Thyroid gland (tissue), 4 donors: ENCODE measurements around the gene OR10J5. TPM values are rescaled to one million over a fixed set of nuclear protein-coding genes. Genes with fewer than 3 reads are reported as not detected.

Source experiments
- DNase-seq, 2 donors: peaks; one replicate each; pipeline ENCODE4 v3.0.0-alpha.2; 2019
- H3K27ac ChIP-seq, 3 donors: fragments of 200-600 bp; sonication (generic); 1 replicate in 2 of 3; 2 replicates in 1 of 3; pipeline ENCODE4 v1.5.1; 2016 to 2019; ENCODE audit warnings: mild to moderate bottlenecking in 1 of 3, moderate library complexity in 1 of 3
- H3K27me3 ChIP-seq: fragments of 200-600 bp; sonication (generic); one replicate; pipeline ENCODE4 v1.5.1; 2019
- H3K36me3 ChIP-seq, 2 donors: fragments of 200-600 bp; sonication (generic); one replicate each; pipeline ENCODE4 v1.5.1; 2016 to 2019
- H3K4me1 ChIP-seq, 2 donors: fragments of 200-600 bp; sonication (generic); one replicate each; pipeline ENCODE4 v1.5.1; 2017 to 2019
- H3K4me3 ChIP-seq, 3 donors: fragments of 200-600 bp; sonication (generic); replicated peaks in 1 of 3; 1 replicate in 2 of 3; 2 replicates in 1 of 3; pipeline ENCODE4 v1.5.1; 2016; ENCODE audit warnings: mild to moderate bottlenecking in 1 of 3
- H3K9me3 ChIP-seq: fragments of 200-600 bp; sonication (generic); one replicate; pipeline ENCODE4 v1.5.1; 2017
- POLR2A ChIP-seq, 2 donors: fragments of 450-650 bp; IDR thresholded peaks; one replicate each; pipeline ENCODE4 v1.6.1; 2017; ENCODE audit warnings: antibody characterized with exemption in 2 of 2, mild to moderate bottlenecking in 2 of 2, moderate library complexity in 1 of 2
- WGBS, 2 donors: methylation state at CpG; one replicate each; pipeline ENCODE4 v1.1.5; 2017; 5-methylcytosine and 5-hydroxymethylcytosine counted together
- intact Hi-C: fragments of 100-400 bp; cut with DNase I; formaldehyde crosslinking; loops from one replicate; pipeline ENCODE4 v1.15.1; 2023
- total RNA-seq, 4 donors: library from RNA; depleted of rRNA; stranded (reverse); fragments of >200 nt; gene quantifications; one replicate each; pipeline ENCODE4 v1.2.3, GENCODE V29; 2016
- TF ChIP-seq, protein P1 (sequence below), 6 experiments: fragments of 200-600 bp in 3 of 6; fragments of 450-650 bp in 3 of 6; sonication (generic) in 3 of 6; IDR thresholded peaks; one replicate each; pipeline ENCODE4 v1.5.1; 2016 to 2019; ENCODE audit warnings: antibody characterized with exemption in 6 of 6, mild to moderate bottlenecking in 2 of 6, inconsistent platforms in 1 of 6, moderate library complexity in 1 of 6

The OR10J5 gene, protein sequence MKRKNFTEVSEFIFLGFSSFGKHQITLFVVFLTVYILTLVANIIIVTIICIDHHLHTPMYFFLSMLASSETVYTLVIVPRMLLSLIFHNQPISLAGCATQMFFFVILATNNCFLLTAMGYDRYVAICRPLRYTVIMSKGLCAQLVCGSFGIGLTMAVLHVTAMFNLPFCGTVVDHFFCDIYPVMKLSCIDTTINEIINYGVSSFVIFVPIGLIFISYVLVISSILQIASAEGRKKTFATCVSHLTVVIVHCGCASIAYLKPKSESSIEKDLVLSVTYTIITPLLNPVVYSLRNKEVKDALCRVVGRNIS
- total RNA-seq = not detected

DNA sequence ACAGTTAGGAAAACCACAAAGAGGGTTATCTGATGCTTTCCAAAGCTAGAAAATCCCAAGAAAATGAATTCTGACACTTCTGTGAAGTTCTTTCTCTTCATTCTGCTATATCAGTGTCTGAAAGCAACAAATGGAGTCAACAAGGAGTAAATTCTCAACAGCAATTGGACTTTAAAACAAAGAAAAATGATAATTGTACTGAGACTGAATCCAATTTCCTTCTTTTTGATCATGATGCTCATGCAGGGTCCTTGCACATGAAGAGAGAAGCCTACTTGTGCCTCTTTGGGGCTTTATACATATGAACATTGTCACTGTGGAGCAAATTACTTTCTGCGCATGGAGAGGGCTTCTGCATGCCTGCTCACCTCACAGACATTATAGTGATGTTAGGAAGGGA is at the start of gene OR10J5:
OR10J5 (minus strand) TSS at position 101 of the 400 bp plus-strand sequence; CDS start at position 101, 0 bp downstream.
- Histone ChIP-seq H3K36me3 (no peaks in the 10 kb centered on the region), H3K27me3 (no peaks in the 10 kb centered on the region), H3K4me1 (no peaks in the 10 kb centered on the region), H3K9me3 (no peaks in the 10 kb centered on the region), H3K27ac (no peak within 1 kb of the TSS), H3K4me3 (no peak within 1 kb of the TSS)
- TF ChIP-seq POLR2A (IDR thresholded peaks at IDR 0.05) = no peak
- TF ChIP-seq, protein P1, sequence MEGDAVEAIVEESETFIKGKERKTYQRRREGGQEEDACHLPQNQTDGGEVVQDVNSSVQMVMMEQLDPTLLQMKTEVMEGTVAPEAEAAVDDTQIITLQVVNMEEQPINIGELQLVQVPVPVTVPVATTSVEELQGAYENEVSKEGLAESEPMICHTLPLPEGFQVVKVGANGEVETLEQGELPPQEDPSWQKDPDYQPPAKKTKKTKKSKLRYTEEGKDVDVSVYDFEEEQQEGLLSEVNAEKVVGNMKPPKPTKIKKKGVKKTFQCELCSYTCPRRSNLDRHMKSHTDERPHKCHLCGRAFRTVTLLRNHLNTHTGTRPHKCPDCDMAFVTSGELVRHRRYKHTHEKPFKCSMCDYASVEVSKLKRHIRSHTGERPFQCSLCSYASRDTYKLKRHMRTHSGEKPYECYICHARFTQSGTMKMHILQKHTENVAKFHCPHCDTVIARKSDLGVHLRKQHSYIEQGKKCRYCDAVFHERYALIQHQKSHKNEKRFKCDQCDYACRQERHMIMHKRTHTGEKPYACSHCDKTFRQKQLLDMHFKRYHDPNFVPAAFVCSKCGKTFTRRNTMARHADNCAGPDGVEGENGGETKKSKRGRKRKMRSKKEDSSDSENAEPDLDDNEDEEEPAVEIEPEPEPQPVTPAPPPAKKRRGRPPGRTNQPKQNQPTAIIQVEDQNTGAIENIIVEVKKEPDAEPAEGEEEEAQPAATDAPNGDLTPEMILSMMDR (IDR thresholded peaks at IDR 0.05) = no peak
- no peak for DNase-seq
- intact Hi-C loops = no loop called here
- WGBS, 2 donors = 96 to 97% methylated on average over 1 of the region's 1 CpG

DNA sequence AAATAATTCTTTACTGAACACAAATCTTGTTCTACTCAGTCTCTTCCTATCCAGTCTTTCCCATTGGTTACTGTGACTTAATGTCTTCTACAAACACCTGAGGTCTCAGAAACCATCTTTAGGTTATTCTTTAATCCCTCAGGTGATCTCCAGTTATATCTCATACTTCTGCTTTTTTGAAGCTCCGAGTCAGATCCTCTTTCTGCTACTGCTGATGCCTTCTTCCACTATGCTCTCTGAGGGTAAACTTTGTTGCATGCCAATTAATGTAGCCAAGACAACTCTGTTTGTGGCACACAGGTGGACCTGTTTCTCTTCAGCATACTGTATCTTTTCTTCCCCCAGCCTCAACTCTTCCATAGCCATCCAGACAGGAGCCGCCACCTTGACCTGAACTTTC is 48.7 kb upstream of the OR10J5 start:
- H3K27ac ChIP-seq = no peak overlapping the region
- no peaks in the 10 kb centered on the region for H3K9me3 ChIP-seq
- intact Hi-C loops = no loop called here
- H3K36me3 ChIP-seq = no peaks in the 10 kb centered on the region
- no peaks in the 10 kb centered on the region for H3K27me3 ChIP-seq
- DNase-seq = no peak
- H3K4me1 ChIP-seq = no peaks in the 10 kb centered on the region
- no peak overlapping the region for H3K4me3 ChIP-seq
- TF ChIP-seq POLR2A (IDR thresholded peaks at IDR 0.05) = no peak
- TF ChIP-seq, protein P1 (IDR thresholded peaks at IDR 0.05) = no peak
- 83 to 91% methylated on average over 2 of the region's 2 CpGs for WGBS, 2 donors

DNA sequence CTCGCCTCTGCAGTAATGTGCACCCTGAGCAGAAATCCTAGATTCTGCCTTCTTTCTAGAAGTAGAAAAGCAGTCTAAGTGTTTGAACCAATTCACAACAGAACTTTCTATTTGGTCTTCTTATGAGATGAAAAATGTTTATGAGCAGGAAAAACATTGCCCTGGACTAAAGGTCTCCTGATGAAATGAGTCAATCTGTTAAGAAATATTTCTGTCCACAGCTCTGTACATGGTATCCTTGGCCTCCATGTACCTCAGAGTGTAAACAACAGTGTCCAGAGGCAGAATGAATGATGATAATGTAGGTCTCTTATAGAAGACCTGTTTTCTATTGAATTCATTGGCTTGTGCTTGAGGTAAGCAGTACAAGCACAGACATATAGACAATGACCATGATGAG is 45.6 kb upstream of the OR10J5 start:
- H3K27me3 ChIP-seq = no peaks in the 10 kb centered on the region
- no peaks in the 10 kb centered on the region for H3K9me3 ChIP-seq
- H3K4me1 ChIP-seq = no peaks in the 10 kb centered on the region
- no peak overlapping the region for H3K4me3 ChIP-seq
- no peaks in the 10 kb centered on the region for H3K36me3 ChIP-seq
- 35 to 55% methylated on average over 1 of the region's 1 CpG for WGBS, 2 donors
- no peak overlapping the region for H3K27ac ChIP-seq
- no peak for DNase-seq
- intact Hi-C loops = no loop called here
- no peak for TF ChIP-seq POLR2A (IDR thresholded peaks at IDR 0.05)
- TF ChIP-seq, protein P1 (IDR thresholded peaks at IDR 0.05) = no peak

DNA sequence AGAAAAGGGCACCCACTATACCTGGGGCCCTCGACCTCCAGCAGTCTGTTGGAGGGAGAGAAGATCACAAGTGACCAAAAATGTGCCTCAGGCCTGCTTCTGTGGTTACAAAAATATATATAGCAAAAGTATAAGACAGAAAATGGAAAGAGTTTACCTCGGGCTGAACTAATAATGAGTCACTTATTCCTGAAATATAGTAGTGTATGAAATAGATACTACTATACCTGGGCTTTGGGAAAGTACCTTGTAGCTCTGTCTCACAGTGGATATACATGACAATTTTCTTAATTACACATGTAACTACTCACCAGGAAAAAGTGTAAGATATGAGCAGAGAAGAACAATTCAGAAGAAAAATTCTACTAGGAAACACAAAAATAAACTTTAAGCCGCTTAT is 44.5 kb upstream of the OR10J5 start:
- Histone ChIP-seq H3K27me3 (no peaks in the 10 kb centered on the region), H3K4me3 (no peak overlapping the region), H3K27ac (no peak overlapping the region), H3K36me3 (no peaks in the 10 kb centered on the region), H3K9me3 (no peaks in the 10 kb centered on the region), H3K4me1 (no peaks in the 10 kb centered on the region)
- WGBS, 2 donors = 69 to 71% methylated on average over 3 of the region's 3 CpGs
- TF ChIP-seq, protein P1 (IDR thresholded peaks at IDR 0.05) = no peak
- no peak for TF ChIP-seq POLR2A (IDR thresholded peaks at IDR 0.05)
- intact Hi-C loops = no loop called here
- DNase-seq = no peak

DNA sequence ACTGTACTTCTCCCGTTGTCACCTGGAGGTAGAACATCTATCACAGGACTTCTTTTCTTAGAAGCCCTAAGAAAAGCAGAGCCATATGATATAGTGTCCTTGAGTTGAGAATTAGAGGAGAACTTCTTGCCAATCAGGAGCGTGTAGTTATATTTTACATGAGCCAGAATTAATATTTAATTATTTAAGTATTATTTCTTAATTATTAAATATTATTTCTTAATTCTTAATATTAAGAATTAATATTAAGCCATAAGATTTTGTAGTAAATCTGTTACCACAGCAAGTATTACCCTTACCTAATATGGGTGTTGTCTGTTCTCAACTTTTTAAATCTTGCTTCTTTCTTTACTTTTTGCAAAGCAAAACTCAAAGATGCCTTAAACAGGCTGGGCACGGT is 41.6 kb upstream of the OR10J5 start:
- Histone ChIP-seq H3K4me3 (no peak overlapping the region), H3K27me3 (no peaks in the 10 kb centered on the region), H3K9me3 (no peaks in the 10 kb centered on the region), H3K4me1 (no peaks in the 10 kb centered on the region), H3K36me3 (no peaks in the 10 kb centered on the region), H3K27ac (no peak overlapping the region)
- TF ChIP-seq, protein P1 (IDR thresholded peaks at IDR 0.05) = no peak
- TF ChIP-seq POLR2A (IDR thresholded peaks at IDR 0.05) = no peak
- WGBS, 2 donors = 97% methylated on average over 3 of the region's 3 CpGs
- DNase-seq = no peak
- intact Hi-C loops = no loop called here
